ENCODE data around the gene PLEKHA7. TPM values are rescaled to one million over a fixed set of nuclear protein-coding genes. Genes with fewer than 3 reads are reported as not detected.

The PLEKHA7 gene
- total RNA-seq, 3 donors from 2014 or later: 9.8 to 54.6 (median 36.7) TPM

DNA sequence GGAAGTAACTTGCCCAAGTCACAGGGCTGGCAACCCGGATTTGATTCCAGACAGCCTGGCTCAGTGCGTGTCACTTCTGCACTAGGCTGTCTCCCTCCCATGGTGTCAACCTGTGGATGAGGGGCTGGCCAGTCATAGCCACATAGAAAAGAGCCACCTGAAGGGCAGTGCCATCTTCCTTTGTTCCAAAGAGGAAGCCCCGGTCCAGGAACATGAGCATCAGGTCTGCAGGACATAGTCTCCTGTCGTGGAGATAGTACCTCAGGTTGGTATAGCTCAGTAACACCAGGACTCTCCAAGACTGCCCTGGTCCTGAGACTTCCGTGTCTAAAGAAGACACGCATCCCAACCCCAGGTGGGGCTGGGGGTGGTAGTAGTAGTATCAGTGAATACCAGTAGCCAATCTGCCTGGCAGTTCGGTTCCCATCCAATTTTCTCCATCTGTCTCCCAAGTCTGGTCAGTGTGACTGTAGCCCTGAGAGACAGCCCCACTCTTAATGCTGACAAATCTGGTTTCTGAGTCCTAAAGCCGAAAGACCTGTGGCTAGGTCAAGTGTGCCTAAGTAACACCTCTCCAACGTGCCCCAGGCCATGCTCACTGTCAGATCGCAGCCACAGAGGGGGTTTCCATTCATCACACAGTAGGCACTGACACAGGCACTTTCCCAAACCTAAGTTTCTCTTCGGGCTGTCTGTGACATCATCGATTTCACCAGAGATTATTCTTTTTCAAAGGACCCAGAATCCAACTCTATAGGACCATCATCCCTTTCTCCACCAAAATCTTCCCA, 242.7 kb downstream of the PLEKHA7 start:
- Histone ChIP-seq H3K27ac (no peak overlapping the region), H3K4me3 (no peak overlapping the region), H3K36me3 (no peaks in the 10 kb centered on the region), H3K27me3 (no peaks in the 10 kb centered on the region), H3K4me1 (no peaks in the 10 kb centered on the region), H3K9me3 (no peaks in the 10 kb centered on the region)
- intact Hi-C loops (cut with DNase I; ENCODE audit: low total_unique reads): no loop called here
- DNase-seq (ENCODE audit: low spot score in 2 of 2): no peak
- TF ChIP-seq POLR2A (IDR thresholded peaks at IDR 0.05): no peak
- TF ChIP-seq, protein P1, sequence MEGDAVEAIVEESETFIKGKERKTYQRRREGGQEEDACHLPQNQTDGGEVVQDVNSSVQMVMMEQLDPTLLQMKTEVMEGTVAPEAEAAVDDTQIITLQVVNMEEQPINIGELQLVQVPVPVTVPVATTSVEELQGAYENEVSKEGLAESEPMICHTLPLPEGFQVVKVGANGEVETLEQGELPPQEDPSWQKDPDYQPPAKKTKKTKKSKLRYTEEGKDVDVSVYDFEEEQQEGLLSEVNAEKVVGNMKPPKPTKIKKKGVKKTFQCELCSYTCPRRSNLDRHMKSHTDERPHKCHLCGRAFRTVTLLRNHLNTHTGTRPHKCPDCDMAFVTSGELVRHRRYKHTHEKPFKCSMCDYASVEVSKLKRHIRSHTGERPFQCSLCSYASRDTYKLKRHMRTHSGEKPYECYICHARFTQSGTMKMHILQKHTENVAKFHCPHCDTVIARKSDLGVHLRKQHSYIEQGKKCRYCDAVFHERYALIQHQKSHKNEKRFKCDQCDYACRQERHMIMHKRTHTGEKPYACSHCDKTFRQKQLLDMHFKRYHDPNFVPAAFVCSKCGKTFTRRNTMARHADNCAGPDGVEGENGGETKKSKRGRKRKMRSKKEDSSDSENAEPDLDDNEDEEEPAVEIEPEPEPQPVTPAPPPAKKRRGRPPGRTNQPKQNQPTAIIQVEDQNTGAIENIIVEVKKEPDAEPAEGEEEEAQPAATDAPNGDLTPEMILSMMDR (IDR thresholded peaks at IDR 0.05): no peak
- TF ChIP-seq POLR2AphosphoS5 (IDR thresholded peaks at IDR 0.05): no peak

DNA sequence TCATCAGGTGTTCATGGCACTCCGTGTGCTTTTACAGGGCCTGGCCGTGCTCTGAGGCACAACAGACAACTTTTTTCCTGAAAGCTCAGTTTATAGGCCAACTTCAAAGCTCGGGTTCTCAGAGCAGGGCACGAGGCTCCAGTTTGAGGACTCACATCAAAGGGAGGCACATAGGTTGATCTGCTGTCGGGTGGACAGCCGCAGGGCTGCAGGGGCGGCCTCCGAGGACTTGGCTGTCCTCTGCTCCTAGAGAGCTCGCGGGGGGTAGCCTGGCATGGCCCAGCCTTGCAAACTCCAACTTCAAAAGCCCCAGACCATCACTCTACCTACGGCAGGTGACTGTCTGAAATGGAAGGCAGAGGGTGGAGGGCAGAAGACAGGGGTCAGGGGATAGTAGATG, 244.2 kb downstream of the PLEKHA7 start:
- H3K27me3 ChIP-seq: no peaks in the 10 kb centered on the region
- no peaks in the 10 kb centered on the region for H3K9me3 ChIP-seq
- H3K27ac ChIP-seq: no peak overlapping the region
- H3K4me1 ChIP-seq: no peaks in the 10 kb centered on the region
- no peak overlapping the region for H3K4me3 ChIP-seq
- DNase-seq (ENCODE audit: low spot score in 2 of 2): no peak
- H3K36me3 ChIP-seq: no peaks in the 10 kb centered on the region
- TF ChIP-seq POLR2AphosphoS5 (IDR thresholded peaks at IDR 0.05) (no peak), POLR2A (IDR thresholded peaks at IDR 0.05) (no peak)
- TF ChIP-seq, protein P1 (IDR thresholded peaks at IDR 0.05): no peak
- intact Hi-C loops (cut with DNase I; ENCODE audit: low total_unique reads): no loop called here

DNA sequence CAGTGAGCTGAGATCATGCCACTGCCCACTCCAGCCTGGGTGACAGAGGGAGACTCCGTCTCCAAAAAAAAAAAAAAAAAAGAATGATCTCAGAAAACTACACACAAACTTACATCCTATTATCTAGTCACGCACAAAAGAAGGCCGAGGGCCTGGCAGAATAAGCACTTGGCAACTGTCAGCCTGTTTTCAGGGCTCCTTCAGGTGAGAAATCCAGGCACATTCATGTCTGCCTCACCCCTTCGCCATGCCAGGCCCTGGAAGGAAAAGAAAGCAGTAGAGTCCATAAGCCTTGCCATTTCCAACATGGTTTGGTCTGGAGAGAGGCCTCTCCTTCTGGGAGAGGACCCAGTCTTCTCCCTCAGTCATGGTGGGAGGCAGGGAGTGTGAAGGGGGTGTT, 244.8 kb downstream of the PLEKHA7 start:
- no peaks in the 10 kb centered on the region for H3K4me1 ChIP-seq
- intact Hi-C loops (cut with DNase I; ENCODE audit: low total_unique reads): no loop called here
- no peaks in the 10 kb centered on the region for H3K36me3 ChIP-seq
- no peaks in the 10 kb centered on the region for H3K9me3 ChIP-seq
- TF ChIP-seq, protein P1 (IDR thresholded peaks at IDR 0.05): no peak
- no peak for TF ChIP-seq POLR2AphosphoS5 (IDR thresholded peaks at IDR 0.05)
- TF ChIP-seq POLR2A (IDR thresholded peaks at IDR 0.05): no peak
- no peak for DNase-seq (ENCODE audit: low spot score in 2 of 2)
- H3K4me3 ChIP-seq: no peak overlapping the region
- no peak overlapping the region for H3K27ac ChIP-seq
- H3K27me3 ChIP-seq: no peaks in the 10 kb centered on the region

DNA sequence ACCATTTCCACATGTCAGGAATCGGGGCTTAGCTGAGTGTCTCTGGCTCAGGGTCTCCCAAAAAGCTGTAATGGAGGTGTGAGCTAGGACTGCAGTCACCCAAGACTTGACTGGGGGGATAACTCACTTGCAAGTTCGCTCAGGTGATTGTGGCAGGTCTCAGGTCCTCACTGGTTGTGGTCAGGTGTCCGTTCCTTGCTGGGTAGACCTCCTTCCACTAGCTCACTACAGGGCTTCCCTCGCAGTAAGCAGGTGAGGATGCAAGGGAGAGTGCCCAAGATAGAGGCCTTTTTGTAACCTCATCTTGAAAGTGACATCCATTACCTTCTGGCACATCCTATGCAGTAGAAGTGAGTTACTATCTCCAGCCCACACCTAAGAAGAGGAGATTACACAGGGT, 246.3 kb downstream of the PLEKHA7 start:
- H3K9me3 ChIP-seq: no peaks in the 10 kb centered on the region
- TF ChIP-seq POLR2AphosphoS5 (IDR thresholded peaks at IDR 0.05) (no peak), POLR2A (IDR thresholded peaks at IDR 0.05) (no peak)
- TF ChIP-seq, protein P1 (IDR thresholded peaks at IDR 0.05): no peak
- no peaks in the 10 kb centered on the region for H3K4me1 ChIP-seq
- no peak overlapping the region for H3K27ac ChIP-seq
- no peaks in the 10 kb centered on the region for H3K36me3 ChIP-seq
- H3K4me3 ChIP-seq: no peak overlapping the region
- H3K27me3 ChIP-seq: no peaks in the 10 kb centered on the region
- no peak for DNase-seq (ENCODE audit: low spot score in 2 of 2)
- intact Hi-C loops (cut with DNase I; ENCODE audit: low total_unique reads): no loop called here

DNA sequence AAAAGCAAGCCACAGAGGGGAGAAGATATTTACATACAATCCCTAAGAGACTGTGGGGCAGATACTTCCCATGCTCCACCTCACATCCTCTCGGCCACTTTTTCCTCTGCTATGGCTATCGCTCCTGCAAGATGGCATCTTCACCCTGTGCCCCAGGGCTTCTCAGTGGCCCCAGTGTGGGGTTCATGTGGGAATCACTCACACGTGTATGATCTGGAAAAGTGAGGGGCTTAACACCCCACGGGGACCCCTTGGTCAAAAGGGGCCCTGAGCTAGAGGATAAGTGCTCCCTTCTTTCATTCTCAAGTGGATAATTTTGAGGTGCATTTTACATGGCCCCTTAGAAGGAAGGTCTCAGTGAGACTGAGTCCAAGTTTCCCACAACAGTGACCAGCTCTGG, 247.1 kb downstream of the PLEKHA7 start:
- Histone ChIP-seq H3K9me3 (no peaks in the 10 kb centered on the region), H3K27ac (no peak overlapping the region), H3K4me3 (no peak overlapping the region), H3K36me3 (no peaks in the 10 kb centered on the region), H3K4me1 (no peaks in the 10 kb centered on the region), H3K27me3 (no peaks in the 10 kb centered on the region)
- no peak for DNase-seq (ENCODE audit: low spot score in 2 of 2)
- no peak for TF ChIP-seq POLR2A (IDR thresholded peaks at IDR 0.05)
- TF ChIP-seq, protein P1 (IDR thresholded peaks at IDR 0.05): no peak
- TF ChIP-seq POLR2AphosphoS5 (IDR thresholded peaks at IDR 0.05): no peak
- intact Hi-C loops (cut with DNase I; ENCODE audit: low total_unique reads): no loop called here

Measured in breast epithelium (tissue), 4 donors.